ENCODE data around the gene OR52I1. TPM values are rescaled to one million over a fixed set of nuclear protein-coding genes. Genes with fewer than 3 reads are reported as not detected.

OR52I1 gene
- total RNA-seq, 1 donor from 2014 or later = not detected

- TF ChIP-seq CTCF (IDR thresholded peaks at IDR 0.05; ENCODE audit: unreplicated experiment) = no peak
- DNase-seq (ENCODE audit: low spot score) = no peak
- no peaks in the 10 kb centered on the region for H3K9me3 Mint-ChIP-seq (ENCODE audit: unreplicated experiment)
- peaks cover 26% of the 10 kb centered on the region for H3K4me1 Mint-ChIP-seq (ENCODE audit: unreplicated experiment)
- no peak overlapping the region for H3K27ac Mint-ChIP-seq (ENCODE audit: unreplicated experiment)
- no peak overlapping the region for H3K4me3 Mint-ChIP-seq (ENCODE audit: unreplicated experiment)
- peaks cover 3% of the 10 kb centered on the region for H3K27me3 Mint-ChIP-seq (ENCODE audit: unreplicated experiment)
- H3K36me3 Mint-ChIP-seq (ENCODE audit: low read depth, unreplicated experiment) = no peaks in the 10 kb centered on the region
Measured at GRCh38 chr11:4644233-4644632, 50.4 kb downstream of the OR52I1 start.

Other genes starting within 250 kb of the OR52I1 start
- gene OR52B4, start 225.7 kb upstream of the OR52I1 start, total RNA-seq (ENCODE audit: unreplicated experiment) = not detected
- gene TRIM21, start 200.3 kb upstream of the OR52I1 start, total RNA-seq (ENCODE audit: unreplicated experiment) = 28.1 TPM
- not detected for gene OR52K2, start 144.7 kb upstream of the OR52I1 start, total RNA-seq (ENCODE audit: unreplicated experiment)
- gene OR52K1, start 111.4 kb upstream of the OR52I1 start, total RNA-seq (ENCODE audit: unreplicated experiment) = not detected
- gene OR52M1, start 48.8 kb upstream of the OR52I1 start, total RNA-seq (ENCODE audit: unreplicated experiment) = not detected
- gene OR52I2, start 12.3 kb upstream of the OR52I1 start, total RNA-seq (ENCODE audit: unreplicated experiment) = not detected
- gene TRIM68, start 14.2 kb downstream of the OR52I1 start, total RNA-seq (ENCODE audit: unreplicated experiment) = 15.2 TPM
- not detected for gene OR51D1, start 43.4 kb downstream of the OR52I1 start, total RNA-seq (ENCODE audit: unreplicated experiment)
- not detected for gene OR51E1, start 49.9 kb downstream of the OR52I1 start, total RNA-seq (ENCODE audit: unreplicated experiment)
- not detected for gene OR51E2, start 103.8 kb downstream of the OR52I1 start, total RNA-seq (ENCODE audit: unreplicated experiment)
- gene MMP26, start 110.7 kb downstream of the OR52I1 start, total RNA-seq (ENCODE audit: unreplicated experiment) = not detected
- gene OR51F1, start 175.9 kb downstream of the OR52I1 start, total RNA-seq (ENCODE audit: unreplicated experiment) = not detected
- gene OR52R1, start 210.3 kb downstream of the OR52I1 start, total RNA-seq (ENCODE audit: unreplicated experiment) = not detected
- not detected for gene OR51F2, start 227.3 kb downstream of the OR52I1 start, total RNA-seq (ENCODE audit: unreplicated experiment)